ENCODE data around the gene CDK2AP2. TPM values are rescaled to one million over a fixed set of nuclear protein-coding genes. Genes with fewer than 3 reads are reported as not detected.

CDK2AP2 gene
- polyA plus RNA-seq, 1 of the 3 experiments (the other 2 are of a cell fraction), result 47.9 TPM

- Histone ChIP-seq H3K4me2 (no peak overlapping the region), H3K9ac (no peak overlapping the region), H2AFZ (ENCODE audit: low read depth) (no peak overlapping the region), H3K36me3 (replicated peaks in 1 of 2; ENCODE audit: control insufficient read depth in 1 of 2, insufficient read depth in 2 of 2, low read length in 1 of 2) (no peaks in the 10 kb centered on the region), H3K27me3 (ENCODE audit: insufficient read depth) (no peaks in the 10 kb centered on the region), H3K27ac (ENCODE audit: low read depth in 2 of 2, low read length in 1 of 2) (no peak overlapping the region), H3K79me2 (ENCODE audit: insufficient read depth) (no peaks in the 10 kb centered on the region), H3K9me2 (no peaks in the 10 kb centered on the region), H3F3A (replicated peaks; ENCODE audit: insufficient read depth) (no peaks in the 10 kb centered on the region), H4K20me1 (ENCODE audit: insufficient read depth) (no peaks in the 10 kb centered on the region), H3K4me1 (ENCODE audit: control insufficient read depth in 1 of 2, insufficient read depth in 2 of 2, low read depth in 1 of 2, low read length in 1 of 2) (no peaks in the 10 kb centered on the region), H3K4me3 (ENCODE audit: low read depth in 2 of 2, low read length in 1 of 2) (no peak overlapping the region), H3K9me3 (no peaks in the 10 kb centered on the region)
- WGBS (ENCODE audit: low lambda C conversion rate), result 42% methylated on average over 5 of the region's 5 CpGs
- CTCF ChIA-PET, result no interaction called here
- DNase-seq, result no peak
- POLR2A ChIA-PET, result no interaction called here
- no peak for TF ChIP-seq FOXM1 (IDR thresholded peaks at IDR 0.05; ENCODE audit: low read depth)
- TF ChIP-seq POLR2AphosphoS5 (IDR thresholded peaks at IDR 0.05; ENCODE audit: low read depth, low read length), result no peak
- no peak for TF ChIP-seq USF1 (IDR thresholded peaks at IDR 0.05; ENCODE audit: borderline replicate concordance, low read depth)
- TF ChIP-seq EZH2phosphoT487 (IDR thresholded peaks at IDR 0.05; ENCODE audit: borderline replicate concordance, low read depth), result no peak
- TF ChIP-seq CHD2 (IDR thresholded peaks at IDR 0.05; ENCODE audit: low read length, partially characterized antibody), result no peak
- no peak for TF ChIP-seq SIN3A (IDR thresholded peaks at IDR 0.05; ENCODE audit: borderline replicate concordance, low read depth, low read length)
- TF ChIP-seq ELF1 (IDR thresholded peaks at IDR 0.05), result no peak
- TF ChIP-seq MEF2A (IDR thresholded peaks at IDR 0.05; ENCODE audit: borderline replicate concordance, low read depth), result no peak
- no peak for TF ChIP-seq ZBTB33 (IDR thresholded peaks at IDR 0.05; ENCODE audit: borderline replicate concordance, low read depth)
- no peak for TF ChIP-seq NFIC (IDR thresholded peaks at IDR 0.05; ENCODE audit: borderline replicate concordance)
- no peak for TF ChIP-seq TEAD4 (IDR thresholded peaks at IDR 0.05; ENCODE audit: borderline replicate concordance, insufficient read depth)
- no peak for TF ChIP-seq USF2 (IDR thresholded peaks at IDR 0.05; ENCODE audit: borderline replicate concordance, low read depth, low read length)
- no peak for TF ChIP-seq SMC3 (IDR thresholded peaks at IDR 0.05; ENCODE audit: low read depth, low read length)
- TF ChIP-seq RFX5 (IDR thresholded peaks at IDR 0.05; ENCODE audit: low read length), result no peak
- TF ChIP-seq IRF3 (IDR thresholded peaks at IDR 0.05; ENCODE audit: low read depth, low read length), result no peak
- TF ChIP-seq MAX (IDR thresholded peaks at IDR 0.05; ENCODE audit: low read depth), result no peak
- TF ChIP-seq TAF1 (IDR thresholded peaks at IDR 0.05; ENCODE audit: borderline replicate concordance, low read depth, low read length), result no peak
Measured at GRCh38 chr11:67525275-67525976, 17.5 kb upstream of the CDK2AP2 start.
